ENCODE measurements around the gene RIC1.

Gene RIC1

DNA sequence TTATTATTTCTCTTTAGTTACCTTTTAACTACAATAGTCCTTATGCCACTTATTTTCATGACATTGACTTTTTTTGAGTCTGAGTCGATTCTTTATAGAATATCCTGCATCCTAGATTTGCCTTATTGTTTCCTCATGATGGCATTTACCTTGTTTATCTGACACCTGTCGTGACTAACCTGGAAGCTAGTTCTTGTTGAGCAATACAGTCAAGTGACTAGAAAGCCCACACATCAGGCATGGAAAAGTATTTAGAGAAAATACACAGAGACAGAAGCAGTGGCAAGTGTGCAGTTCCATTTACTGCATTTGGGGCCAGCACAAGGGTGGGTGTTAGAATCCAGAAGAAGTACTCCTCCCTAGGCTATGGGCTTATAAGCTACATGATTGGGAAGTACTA lies 106.2 kb downstream of the RIC1 start:
- TF ChIP-seq, protein P1, sequence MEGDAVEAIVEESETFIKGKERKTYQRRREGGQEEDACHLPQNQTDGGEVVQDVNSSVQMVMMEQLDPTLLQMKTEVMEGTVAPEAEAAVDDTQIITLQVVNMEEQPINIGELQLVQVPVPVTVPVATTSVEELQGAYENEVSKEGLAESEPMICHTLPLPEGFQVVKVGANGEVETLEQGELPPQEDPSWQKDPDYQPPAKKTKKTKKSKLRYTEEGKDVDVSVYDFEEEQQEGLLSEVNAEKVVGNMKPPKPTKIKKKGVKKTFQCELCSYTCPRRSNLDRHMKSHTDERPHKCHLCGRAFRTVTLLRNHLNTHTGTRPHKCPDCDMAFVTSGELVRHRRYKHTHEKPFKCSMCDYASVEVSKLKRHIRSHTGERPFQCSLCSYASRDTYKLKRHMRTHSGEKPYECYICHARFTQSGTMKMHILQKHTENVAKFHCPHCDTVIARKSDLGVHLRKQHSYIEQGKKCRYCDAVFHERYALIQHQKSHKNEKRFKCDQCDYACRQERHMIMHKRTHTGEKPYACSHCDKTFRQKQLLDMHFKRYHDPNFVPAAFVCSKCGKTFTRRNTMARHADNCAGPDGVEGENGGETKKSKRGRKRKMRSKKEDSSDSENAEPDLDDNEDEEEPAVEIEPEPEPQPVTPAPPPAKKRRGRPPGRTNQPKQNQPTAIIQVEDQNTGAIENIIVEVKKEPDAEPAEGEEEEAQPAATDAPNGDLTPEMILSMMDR (conservative IDR thresholded peaks at IDR 0.05; ENCODE audit: low read depth, low read length) = no peak
- H3K4me2 ChIP-seq = no peak overlapping the region
- no peaks in the 10 kb centered on the region for H4K20me1 ChIP-seq (ENCODE audit: insufficient read depth)
- H3K27me3 ChIP-seq (ENCODE audit: insufficient read depth, low read depth) = no peaks in the 10 kb centered on the region
- H3K4me3 ChIP-seq (IDR thresholded peaks at IDR 0.05; ENCODE audit: insufficient read depth, low read depth, low read length) = no peak overlapping the region
- H3K27ac ChIP-seq = no peak overlapping the region
- no peak overlapping the region for H2AFZ ChIP-seq (ENCODE audit: low read depth)
- H3K9ac ChIP-seq = no peak overlapping the region
- no peaks in the 10 kb centered on the region for H3K36me3 ChIP-seq (ENCODE audit: insufficient read depth)
- no peaks in the 10 kb centered on the region for H3K4me1 ChIP-seq (ENCODE audit: low read depth, poor library complexity, severe bottlenecking)
- no peaks in the 10 kb centered on the region for H3K79me2 ChIP-seq (ENCODE audit: insufficient read depth, low read depth)

DNA sequence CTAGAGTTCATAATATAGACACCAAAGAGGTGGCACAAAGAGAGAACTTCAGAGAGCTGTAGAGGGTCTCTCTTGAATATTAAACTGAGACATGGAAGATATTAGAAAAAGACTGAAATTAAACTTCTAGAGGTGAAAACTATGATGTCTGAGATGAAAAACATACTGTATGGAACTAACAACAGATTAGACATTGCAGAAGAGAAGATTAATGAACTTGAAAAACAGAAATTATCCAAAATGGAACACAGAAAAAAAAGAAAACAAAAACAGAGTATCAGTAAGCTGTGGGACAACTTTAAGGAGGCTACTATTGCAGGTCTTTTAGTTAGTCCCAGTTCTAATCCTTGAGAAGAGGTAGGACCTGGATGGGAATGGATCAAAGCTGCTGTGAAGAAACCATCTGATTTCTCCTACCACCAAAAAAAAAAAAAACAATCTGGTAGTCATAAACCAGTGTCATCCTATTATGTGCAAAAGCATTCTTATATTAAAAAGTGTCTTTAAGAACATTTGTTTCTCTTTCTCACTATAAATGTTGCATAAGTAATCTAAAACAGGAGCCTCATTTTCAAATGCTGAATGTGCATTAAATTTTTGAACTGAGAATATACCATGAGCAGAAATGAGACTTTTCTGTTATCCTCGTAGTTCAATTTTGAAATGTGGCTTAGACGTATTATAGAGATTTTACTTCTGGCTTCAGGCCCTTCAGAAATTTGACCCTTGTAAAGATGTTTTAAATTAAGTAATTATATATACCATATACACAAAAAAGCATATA lies 107.8 kb downstream of the RIC1 start:
- no peaks in the 10 kb centered on the region for H4K20me1 ChIP-seq (ENCODE audit: insufficient read depth)
- no peak overlapping the region for H3K4me3 ChIP-seq (IDR thresholded peaks at IDR 0.05; ENCODE audit: insufficient read depth, low read depth, low read length)
- H3K4me2 ChIP-seq = no peak overlapping the region
- H3K27me3 ChIP-seq (ENCODE audit: insufficient read depth, low read depth) = no peaks in the 10 kb centered on the region
- no peak overlapping the region for H2AFZ ChIP-seq (ENCODE audit: low read depth)
- H3K9ac ChIP-seq = no peak overlapping the region
- H3K79me2 ChIP-seq (ENCODE audit: insufficient read depth, low read depth) = no peaks in the 10 kb centered on the region
- H3K4me1 ChIP-seq (ENCODE audit: low read depth, poor library complexity, severe bottlenecking) = no peaks in the 10 kb centered on the region
- H3K27ac ChIP-seq = no peak overlapping the region
- H3K36me3 ChIP-seq (ENCODE audit: insufficient read depth) = no peaks in the 10 kb centered on the region
- TF ChIP-seq, protein P1 (conservative IDR thresholded peaks at IDR 0.05; ENCODE audit: low read depth, low read length) = no peak

DNA sequence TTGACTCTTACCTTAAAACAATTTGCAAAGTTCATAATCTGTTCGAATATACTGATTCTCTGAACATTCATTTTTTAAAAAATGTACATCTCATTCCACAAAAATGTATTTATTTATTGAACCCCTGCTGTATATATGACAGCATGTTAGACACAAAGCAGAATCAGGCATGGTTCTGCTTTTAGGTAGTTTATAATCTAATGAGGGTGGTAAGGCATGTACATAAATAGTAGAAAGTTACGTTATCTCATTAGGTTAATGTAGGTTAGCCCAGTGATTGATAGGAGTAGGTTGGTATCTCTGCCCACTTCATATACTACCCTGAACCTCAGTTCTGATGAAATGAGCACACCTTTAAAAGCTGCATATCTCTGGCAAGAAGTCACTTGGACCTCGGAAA lies 114.2 kb downstream of the RIC1 start:
- no peak overlapping the region for H2AFZ ChIP-seq (ENCODE audit: low read depth)
- H3K27ac ChIP-seq = no peak overlapping the region
- TF ChIP-seq, protein P1 (conservative IDR thresholded peaks at IDR 0.05; ENCODE audit: low read depth, low read length) = no peak
- no peak overlapping the region for H3K4me3 ChIP-seq (IDR thresholded peaks at IDR 0.05; ENCODE audit: insufficient read depth, low read depth, low read length)
- H3K4me2 ChIP-seq = no peak overlapping the region
- H3K9ac ChIP-seq = no peak overlapping the region
- H3K4me1 ChIP-seq (ENCODE audit: low read depth, poor library complexity, severe bottlenecking) = peaks cover 8% of the 10 kb centered on the region
- no peaks in the 10 kb centered on the region for H3K27me3 ChIP-seq (ENCODE audit: insufficient read depth, low read depth)
- H4K20me1 ChIP-seq (ENCODE audit: insufficient read depth) = no peaks in the 10 kb centered on the region
- no peaks in the 10 kb centered on the region for H3K79me2 ChIP-seq (ENCODE audit: insufficient read depth, low read depth)
- H3K36me3 ChIP-seq (ENCODE audit: insufficient read depth) = peaks cover 4% of the 10 kb centered on the region; the same call in 1 of the 2 replicates

DNA sequence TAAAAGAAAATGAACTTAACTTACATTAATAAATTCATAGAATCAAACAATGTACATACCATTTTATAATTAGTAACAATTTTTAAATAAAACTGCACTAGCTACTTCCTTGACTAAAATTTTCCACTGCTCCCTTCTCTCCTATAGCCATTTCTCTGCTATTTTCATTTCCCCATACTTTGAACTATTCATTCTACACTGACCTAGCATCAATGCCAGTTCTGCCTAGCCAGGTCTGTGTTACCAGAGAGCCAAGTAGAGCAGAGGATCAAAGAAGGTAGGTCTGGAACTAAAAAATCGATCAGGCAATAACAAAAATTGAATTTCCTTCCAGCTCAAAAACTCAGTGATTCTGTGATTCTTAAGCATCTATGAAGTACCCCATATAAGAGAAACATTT lies 119.5 kb downstream of the RIC1 start:
- Histone ChIP-seq H2AFZ (ENCODE audit: low read depth) (no peak overlapping the region), H4K20me1 (ENCODE audit: insufficient read depth) (no peaks in the 10 kb centered on the region), H3K36me3 (ENCODE audit: insufficient read depth) (peaks cover 6% of the 10 kb centered on the region; the same call in 1 of the 2 replicates), H3K4me1 (ENCODE audit: low read depth, poor library complexity, severe bottlenecking) (peaks cover 46% of the 10 kb centered on the region), H3K79me2 (ENCODE audit: insufficient read depth, low read depth) (no peaks in the 10 kb centered on the region), H3K27me3 (ENCODE audit: insufficient read depth, low read depth) (no peaks in the 10 kb centered on the region), H3K9ac (no peak overlapping the region), H3K27ac (no peak overlapping the region), H3K4me3 (IDR thresholded peaks at IDR 0.05; ENCODE audit: insufficient read depth, low read depth, low read length) (no peak overlapping the region), H3K4me2 (no peak overlapping the region)
- TF ChIP-seq, protein P1 (conservative IDR thresholded peaks at IDR 0.05; ENCODE audit: low read depth, low read length) = no peak

Data from KMS-11 (cell line).